NCI-H2029 (cell line): ENCODE data around the gene PARD6G.
"Not testable (repeated sequence)": the region's sequence is repeated elsewhere in the genome, so short reads cannot be mapped to it uniquely, and the experiment has no call there.

Experiments
- DNase-seq: peaks from one replicate; lab custom pipeline; 2025; lab: John Stamatoyannopoulos, UW

The PARD6G gene

GRCh38 chr18:80170395-80171053, 76.8 kb downstream of the PARD6G start:
- no peak for DNase-seq

GRCh38 chr18:80169607-80170006, 77.7 kb downstream of the PARD6G start:
- no peak for DNase-seq

- no peak for DNase-seq
Observed at GRCh38 chr18:80168982-80169381, 78.3 kb downstream of the PARD6G start.

- DNase-seq, result no peak
Observed at GRCh38 chr18:80168346-80168745, 79.0 kb downstream of the PARD6G start.

- DNase-seq, result no peak
Observed at GRCh38 chr18:80167931-80168330, 79.4 kb downstream of the PARD6G start.

- DNase-seq, result no peak
Observed at GRCh38 chr18:80167331-80167730, 80.0 kb downstream of the PARD6G start.

- no peak for DNase-seq
Observed at GRCh38 chr18:80166725-80167124, 80.6 kb downstream of the PARD6G start.

GRCh38 chr18:80166240-80166639, 81.1 kb downstream of the PARD6G start:
- no peak for DNase-seq

GRCh38 chr18:80164727-80165355, 82.5 kb downstream of the PARD6G start:
- DNase-seq, result not testable (repeated sequence)

- no peak for DNase-seq
Observed at GRCh38 chr18:80163183-80163582, 84.1 kb downstream of the PARD6G start.

- DNase-seq, result no peak
Observed at GRCh38 chr18:80161781-80162417, 85.4 kb downstream of the PARD6G start.

GRCh38 chr18:80159713-80160636, 87.3 kb downstream of the PARD6G start:
- DNase-seq, result no peak

- no peak for DNase-seq
Observed at GRCh38 chr18:80158365-80158764, 88.9 kb downstream of the PARD6G start.

GRCh38 chr18:80157708-80158343, 89.5 kb downstream of the PARD6G start:
- peak; percentile 25 for DNase-seq

GRCh38 chr18:80154293-80154692, 93.0 kb downstream of the PARD6G start:
- no peak for DNase-seq

GRCh38 chr18:80149667-80150066, 97.6 kb downstream of the PARD6G start:
- no peak for DNase-seq

- no peak for DNase-seq
Observed at GRCh38 chr18:80148326-80149199, 98.8 kb downstream of the PARD6G start.

- DNase-seq, result no peak
Observed at GRCh38 chr18:80147418-80148325, 99.6 kb downstream of the PARD6G start.

- DNase-seq, result no peak
Observed at GRCh38 chr18:80147037-80147417, 100.3 kb downstream of the PARD6G start.
